GM18511 (cell line): ENCODE results near the gene OR6N1.

Experiments
- ATAC-seq: cut with Tn5 transposase; IDR thresholded peaks from one replicate; pipeline ENCODE4 v1.9.1; 2021; ENCODE audit warnings: mild to moderate bottlenecking, moderate library complexity; ENCODE audit not compliant: unreplicated experiment

The OR6N1 gene, protein sequence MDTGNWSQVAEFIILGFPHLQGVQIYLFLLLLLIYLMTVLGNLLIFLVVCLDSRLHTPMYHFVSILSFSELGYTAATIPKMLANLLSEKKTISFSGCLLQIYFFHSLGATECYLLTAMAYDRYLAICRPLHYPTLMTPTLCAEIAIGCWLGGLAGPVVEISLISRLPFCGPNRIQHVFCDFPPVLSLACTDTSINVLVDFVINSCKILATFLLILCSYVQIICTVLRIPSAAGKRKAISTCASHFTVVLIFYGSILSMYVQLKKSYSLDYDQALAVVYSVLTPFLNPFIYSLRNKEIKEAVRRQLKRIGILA

GRCh38 chr1:158771950-158772866, at the start of gene OR6N1:
TSS of gene OR6N1 (minus strand) at chr1:158772195. CDS start at chr1:158766682, 5,513 bp downstream.
- ATAC-seq: no peak

GRCh38 chr1:158821723-158822122, 49.7 kb upstream of the OR6N1 start:
- ATAC-seq: no peak

GRCh38 chr1:158819461-158820443, 47.8 kb upstream of the OR6N1 start:
- ATAC-seq: peak; percentile 93

DNA sequence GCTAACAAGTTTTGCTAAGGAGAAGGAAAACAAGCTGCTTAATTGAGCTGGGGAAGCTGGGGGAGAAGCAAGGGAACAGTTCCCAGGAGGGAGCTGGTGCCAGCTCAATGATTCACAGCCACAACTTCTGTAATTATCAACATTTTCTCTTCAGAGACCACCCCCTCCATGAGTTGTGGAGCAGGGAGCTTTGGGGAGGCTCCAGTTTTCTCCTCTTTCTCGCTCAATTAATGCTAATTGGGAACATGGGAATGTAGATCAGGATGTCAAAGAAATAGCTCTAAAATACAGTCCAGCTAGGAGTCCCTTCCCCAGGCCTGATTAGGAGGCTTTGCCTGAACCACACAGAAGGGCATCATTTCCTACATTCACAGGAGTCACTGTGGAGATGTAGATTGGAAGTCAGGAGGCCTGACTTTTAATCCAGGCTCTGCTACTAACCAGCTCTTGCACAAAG, 47.0 kb upstream of the OR6N1 start:
- peak; percentile 25 for ATAC-seq

GRCh38 chr1:158818560-158818959, 46.6 kb upstream of the OR6N1 start:
- ATAC-seq: no peak

GRCh38 chr1:158814970-158815369, 43.0 kb upstream of the OR6N1 start:
- no peak for ATAC-seq

DNA sequence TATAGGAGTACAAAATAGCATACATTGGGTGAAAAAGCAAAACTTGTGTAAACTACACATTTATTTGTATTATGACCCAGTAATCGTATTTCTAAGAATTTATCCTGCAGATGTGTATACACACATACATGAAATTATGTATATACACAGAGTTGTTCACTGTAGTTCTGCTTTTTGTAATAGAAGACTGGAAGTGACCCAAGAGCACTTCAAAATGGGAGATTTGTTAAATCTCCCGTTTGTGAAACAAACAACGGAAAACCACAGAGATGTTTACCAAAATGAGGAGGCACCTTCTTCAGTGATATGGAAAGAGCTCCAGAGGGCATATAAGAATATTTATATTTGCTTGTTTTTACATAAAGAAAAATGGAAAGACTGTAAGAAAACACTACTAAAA, 41.2 kb upstream of the OR6N1 start:
- ATAC-seq: no peak

DNA sequence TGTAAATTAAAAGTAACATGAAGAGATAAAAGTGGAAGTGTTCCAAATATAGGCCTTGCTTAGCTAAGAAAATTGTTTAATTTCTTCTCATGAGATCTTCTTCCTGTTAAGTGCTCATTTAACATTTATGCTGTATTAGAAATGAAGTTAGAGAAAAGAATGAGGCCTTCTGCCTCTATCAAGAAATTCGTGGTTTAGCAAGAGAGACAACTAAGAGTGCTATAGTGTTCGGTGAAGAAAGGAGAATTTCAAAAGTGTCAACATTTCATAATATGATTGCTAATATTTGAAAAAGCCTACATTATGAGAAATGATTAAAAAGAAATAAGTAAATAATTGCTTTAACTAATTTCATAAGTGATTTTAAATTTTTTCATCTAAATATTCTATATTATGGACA, 40.3 kb upstream of the OR6N1 start:
- ATAC-seq: no peak

DNA sequence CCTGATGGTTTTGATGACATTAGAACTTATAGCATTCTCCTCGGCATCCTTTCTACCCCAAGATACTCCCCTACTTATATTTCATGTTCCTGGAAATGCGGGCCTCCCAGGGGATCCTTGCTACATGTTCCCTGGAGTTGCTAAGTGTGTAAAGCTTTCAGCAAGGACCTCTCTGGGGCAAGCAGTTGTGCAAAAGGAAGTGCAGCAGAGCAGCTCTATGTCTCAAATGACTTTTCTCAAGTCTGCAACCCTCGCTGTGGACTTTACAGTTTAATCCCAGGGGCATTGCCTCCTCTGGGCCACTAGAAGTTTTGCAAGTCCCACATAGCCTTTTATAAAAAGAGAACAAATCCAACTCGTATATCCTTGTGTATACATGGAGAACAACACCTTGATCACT, 38.3 kb upstream of the OR6N1 start:
- ATAC-seq: no peak

DNA sequence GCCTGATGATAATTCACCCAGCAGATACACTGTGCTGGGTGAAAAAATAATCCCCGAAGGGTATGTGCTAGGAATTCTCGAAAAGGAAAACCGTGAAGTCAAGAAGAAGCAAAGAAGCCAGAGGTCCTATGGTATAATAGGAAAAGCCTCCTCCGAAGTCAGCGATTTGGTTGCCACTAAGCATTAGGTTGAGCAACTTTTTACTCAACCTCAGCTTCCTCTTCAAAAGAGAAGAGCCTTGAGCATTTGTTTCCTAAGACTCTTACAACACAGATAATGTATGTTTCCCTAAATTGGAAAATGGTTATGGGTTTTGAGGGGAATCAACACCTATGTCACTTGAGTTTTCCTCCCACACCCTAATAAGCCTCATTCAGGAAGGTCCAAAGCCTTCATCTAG, 37.9 kb upstream of the OR6N1 start:
- no peak for ATAC-seq

GRCh38 chr1:158809256-158809655, 37.3 kb upstream of the OR6N1 start:
- ATAC-seq: no peak

GRCh38 chr1:158806916-158807536, 35.0 kb upstream of the OR6N1 start:
- no peak for ATAC-seq

DNA sequence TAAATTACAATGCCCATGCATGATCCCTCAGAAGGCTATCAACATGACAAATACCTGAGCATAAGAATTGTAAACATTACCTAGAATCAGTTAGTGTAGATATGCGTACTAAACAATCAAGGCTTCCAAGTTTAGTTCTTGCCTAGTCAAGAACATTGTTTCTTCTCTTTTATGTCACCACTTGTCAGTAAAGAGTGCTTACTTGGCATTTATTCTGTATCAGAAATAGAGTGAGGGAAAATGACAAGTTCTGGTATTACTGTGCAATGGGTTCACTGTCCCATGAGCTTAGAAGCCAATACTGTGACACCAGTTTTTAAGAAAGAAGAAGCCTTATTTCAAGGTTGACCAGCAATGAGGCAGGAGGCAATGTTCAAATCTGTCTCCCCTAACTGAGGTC, 31.7 kb upstream of the OR6N1 start:
- ATAC-seq: no peak

- ATAC-seq: no peak
Measured at GRCh38 chr1:158801396-158801795, 29.4 kb upstream of the OR6N1 start.

DNA sequence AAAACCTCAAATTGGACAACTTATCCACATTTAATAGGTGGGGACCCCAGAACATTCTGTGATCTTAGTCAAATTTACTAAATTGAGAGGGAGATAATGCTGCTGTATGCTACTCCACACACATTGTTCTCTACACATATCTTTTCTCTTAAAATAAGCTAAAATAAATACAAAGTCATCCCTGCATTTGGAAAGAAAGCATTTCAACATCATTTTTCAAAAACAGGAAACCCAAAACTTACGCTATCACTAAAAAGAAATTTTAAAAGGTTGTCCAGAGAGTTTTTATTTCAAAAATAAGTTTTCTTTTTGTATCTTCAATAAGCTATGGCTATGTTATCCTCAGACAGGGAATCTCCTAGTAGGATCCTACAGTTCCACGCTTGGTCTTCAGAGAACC, 28.5 kb upstream of the OR6N1 start:
- ATAC-seq: no peak

- ATAC-seq: no peak
Measured at GRCh38 chr1:158799689-158800088, 27.7 kb upstream of the OR6N1 start.

DNA sequence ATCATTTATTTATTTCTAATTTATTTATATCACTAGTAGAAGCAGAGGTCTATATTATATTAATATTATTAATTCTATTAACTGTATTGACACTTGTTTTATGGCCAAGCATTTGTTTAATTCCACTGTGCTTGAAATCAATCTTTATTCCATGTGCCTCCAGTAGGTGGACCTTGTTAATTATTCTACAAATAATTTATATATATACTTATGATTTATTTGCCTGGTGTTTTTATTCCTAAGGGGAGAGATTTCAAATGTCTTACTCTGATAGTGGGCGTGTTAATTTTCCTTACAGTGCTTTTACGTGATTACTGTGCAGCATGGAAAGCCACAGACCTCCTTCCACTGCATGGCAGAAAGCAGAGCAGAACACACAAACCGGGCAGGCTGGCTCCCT, 26.5 kb upstream of the OR6N1 start:
- no peak for ATAC-seq

- no peak for ATAC-seq
Measured at GRCh38 chr1:158794247-158794646, 22.3 kb upstream of the OR6N1 start.

GRCh38 chr1:158793604-158794003, 21.6 kb upstream of the OR6N1 start:
- ATAC-seq: no peak

DNA sequence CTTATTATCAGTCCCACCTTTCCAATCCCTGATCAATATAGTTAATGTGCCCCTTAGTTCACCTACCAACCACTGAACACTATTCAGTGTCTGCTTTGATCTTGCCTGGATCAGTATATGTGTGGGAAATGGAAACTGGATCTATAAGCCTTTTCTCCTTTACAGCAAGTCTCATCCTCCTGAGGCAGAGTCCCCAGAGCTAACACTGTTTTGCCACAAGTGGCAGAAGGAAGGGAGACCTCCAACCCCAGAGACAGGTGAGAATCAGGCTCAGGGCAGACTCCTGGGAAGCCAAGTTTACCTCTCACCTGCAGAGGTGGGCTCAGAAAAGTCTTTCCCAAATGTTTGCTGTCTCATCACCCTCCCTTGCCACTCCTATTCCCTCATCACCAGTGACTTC, 9.1 kb upstream of the OR6N1 start, which contains the start of gene OR6N2:
OR6N2 (minus strand) TSS at position 101 of the 400 bp plus-strand sequence. CDS start 3,569 bp downstream, outside the sequence.
- ATAC-seq: no peak
